ENCODE results near the gene MTO1. TPM values are rescaled to one million over a fixed set of nuclear protein-coding genes. Genes with fewer than 3 reads are reported as not detected.

Gene MTO1
- polyA plus RNA-seq, 3 donors: 8.0 to 22.8 (median 14.4) TPM

DNA sequence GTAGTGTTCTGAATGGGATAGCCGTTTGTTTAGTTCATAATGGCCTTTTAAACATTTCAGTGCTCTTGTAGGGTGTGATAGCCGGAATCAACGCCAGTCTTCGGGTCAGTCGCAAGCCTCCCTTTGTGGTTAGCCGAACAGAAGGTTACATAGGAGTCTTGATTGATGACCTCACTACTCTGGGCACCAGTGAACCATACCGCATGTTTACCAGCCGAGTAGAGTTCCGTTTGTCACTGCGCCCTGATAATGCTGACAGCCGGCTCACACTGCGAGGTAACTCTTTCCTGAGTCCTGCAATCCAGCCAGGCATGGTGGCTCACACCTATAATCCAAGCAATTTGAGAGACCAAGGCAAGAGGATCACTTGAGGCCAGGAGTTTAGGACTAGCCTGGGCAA, 20.4 kb downstream of the MTO1 start:
- H3K4me3 Mint-ChIP-seq: no peak overlapping the region
- no peaks in the 10 kb centered on the region for H3K4me1 ChIP-seq (ENCODE audit: control insufficient read depth in 1 of 2, insufficient read depth in 2 of 2, low read length in 2 of 2)
- no peaks in the 10 kb centered on the region for H3K4me1 Mint-ChIP-seq
- no peaks in the 10 kb centered on the region for H3K27me3 ChIP-seq (ENCODE audit: control insufficient read depth in 2 of 2, insufficient read depth in 2 of 2, low read length in 2 of 2)
- peaks cover 17% of the 10 kb centered on the region for H3K79me2 ChIP-seq (ENCODE audit: insufficient read depth, low read length)
- intact Hi-C loops (cut with micrococcal nuclease): no loop called here
- H3K27ac Mint-ChIP-seq: peak overlapping the region in 1 of 7 donors; percentile 48
- peaks cover 59 to 93% of the 10 kb centered on the region in 2 donors for H3K36me3 Mint-ChIP-seq
- H3K9me3 ChIP-seq (replicated peaks in 1 of 2; ENCODE audit: control insufficient read depth in 1 of 2, insufficient read depth in 1 of 2, low read length in 2 of 2): no peaks in the 10 kb centered on the region
- no peaks in the 10 kb centered on the region for H3K27me3 Mint-ChIP-seq (ENCODE audit: low read depth in 3 of 3)
- no peaks in the 10 kb centered on the region for H4K20me1 ChIP-seq (ENCODE audit: insufficient read depth, low read length)
- no peak overlapping the region for H3K4me2 ChIP-seq (replicated peaks; ENCODE audit: extremely low read depth, low read length, poor library complexity, severe bottlenecking)
- no peak overlapping the region for H3K9ac ChIP-seq (ENCODE audit: insufficient read depth, low read length, poor library complexity, severe bottlenecking)
- no peak for DNase-seq
- no peak overlapping the region for H3K4me3 ChIP-seq (replicated peaks in 1 of 3; ENCODE audit: low read depth in 2 of 3, low read length in 3 of 3)
- H3K36me3 ChIP-seq (replicated peaks in 1 of 2; ENCODE audit: control insufficient read depth in 1 of 2, insufficient read depth in 2 of 2, low read length in 2 of 2): peaks cover 83 to 99% of the 10 kb centered on the region in 2 donors
- no peak overlapping the region for H3K27ac ChIP-seq (ENCODE audit: low read depth in 1 of 2, low read length in 2 of 2)
- H3K9me3 Mint-ChIP-seq: no peaks in the 10 kb centered on the region
- H2AFZ ChIP-seq (ENCODE audit: insufficient read depth, low read depth, low read length, poor library complexity, severe bottlenecking): no peak overlapping the region
- TF ChIP-seq, protein P1, sequence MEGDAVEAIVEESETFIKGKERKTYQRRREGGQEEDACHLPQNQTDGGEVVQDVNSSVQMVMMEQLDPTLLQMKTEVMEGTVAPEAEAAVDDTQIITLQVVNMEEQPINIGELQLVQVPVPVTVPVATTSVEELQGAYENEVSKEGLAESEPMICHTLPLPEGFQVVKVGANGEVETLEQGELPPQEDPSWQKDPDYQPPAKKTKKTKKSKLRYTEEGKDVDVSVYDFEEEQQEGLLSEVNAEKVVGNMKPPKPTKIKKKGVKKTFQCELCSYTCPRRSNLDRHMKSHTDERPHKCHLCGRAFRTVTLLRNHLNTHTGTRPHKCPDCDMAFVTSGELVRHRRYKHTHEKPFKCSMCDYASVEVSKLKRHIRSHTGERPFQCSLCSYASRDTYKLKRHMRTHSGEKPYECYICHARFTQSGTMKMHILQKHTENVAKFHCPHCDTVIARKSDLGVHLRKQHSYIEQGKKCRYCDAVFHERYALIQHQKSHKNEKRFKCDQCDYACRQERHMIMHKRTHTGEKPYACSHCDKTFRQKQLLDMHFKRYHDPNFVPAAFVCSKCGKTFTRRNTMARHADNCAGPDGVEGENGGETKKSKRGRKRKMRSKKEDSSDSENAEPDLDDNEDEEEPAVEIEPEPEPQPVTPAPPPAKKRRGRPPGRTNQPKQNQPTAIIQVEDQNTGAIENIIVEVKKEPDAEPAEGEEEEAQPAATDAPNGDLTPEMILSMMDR (IDR thresholded peaks at IDR 0.05): no peak
- 96% methylated on average over 11 of the region's 12 CpGs for WGBS (ENCODE audit: insufficient coverage)

- H3K4me1 Mint-ChIP-seq: no peaks in the 10 kb centered on the region
- Histone ChIP-seq H3K27ac (ENCODE audit: low read depth in 1 of 2, low read length in 2 of 2) (peak overlapping the region in 1 of 2 donors; percentile 23), H4K20me1 (ENCODE audit: insufficient read depth, low read length) (no peaks in the 10 kb centered on the region), H3K9me3 (replicated peaks in 1 of 2; ENCODE audit: control insufficient read depth in 1 of 2, insufficient read depth in 1 of 2, low read length in 2 of 2) (no peaks in the 10 kb centered on the region), H3K4me1 (ENCODE audit: control insufficient read depth in 1 of 2, insufficient read depth in 2 of 2, low read length in 2 of 2) (no peaks in the 10 kb centered on the region), H3K4me3 (replicated peaks in 1 of 3; ENCODE audit: low read depth in 2 of 3, low read length in 3 of 3) (no peak overlapping the region), H3K4me2 (replicated peaks; ENCODE audit: extremely low read depth, low read length, poor library complexity, severe bottlenecking) (no peak overlapping the region), H3K27me3 (ENCODE audit: control insufficient read depth in 2 of 2, insufficient read depth in 2 of 2, low read length in 2 of 2) (no peaks in the 10 kb centered on the region), H3K9ac (ENCODE audit: insufficient read depth, low read length, poor library complexity, severe bottlenecking) (no peak overlapping the region), H3K79me2 (ENCODE audit: insufficient read depth, low read length) (peaks cover 19% of the 10 kb centered on the region), H2AFZ (ENCODE audit: insufficient read depth, low read depth, low read length, poor library complexity, severe bottlenecking) (no peak overlapping the region), H3K36me3 (replicated peaks in 1 of 2; ENCODE audit: control insufficient read depth in 1 of 2, insufficient read depth in 2 of 2, low read length in 2 of 2) (peaks cover 85 to 99% of the 10 kb centered on the region in 2 donors)
- TF ChIP-seq, protein P1 (IDR thresholded peaks at IDR 0.05): no peak
- H3K36me3 Mint-ChIP-seq: peaks cover 73 to 96% of the 10 kb centered on the region in 2 donors
- peak overlapping the region in 4 of 7 donors; percentile 41 to 69 (median 46) for H3K27ac Mint-ChIP-seq
- H3K9me3 Mint-ChIP-seq: peaks cover 0 to 2% (median 0%) of the 10 kb centered on the region in 7 donors
- intact Hi-C loops (cut with micrococcal nuclease): no loop called here
- no peak overlapping the region for H3K4me3 Mint-ChIP-seq
- H3K27me3 Mint-ChIP-seq (ENCODE audit: low read depth in 3 of 3): no peaks in the 10 kb centered on the region
- WGBS (ENCODE audit: insufficient coverage): 100% methylated on average over 1 of the region's 2 CpGs
- DNase-seq: no peak
Observed at GRCh38 chr6:73484438-73484837, 22.9 kb downstream of the MTO1 start.
